Measurements from ENCODE around the gene RIPPLY1.

RIPPLY1 gene

DNA sequence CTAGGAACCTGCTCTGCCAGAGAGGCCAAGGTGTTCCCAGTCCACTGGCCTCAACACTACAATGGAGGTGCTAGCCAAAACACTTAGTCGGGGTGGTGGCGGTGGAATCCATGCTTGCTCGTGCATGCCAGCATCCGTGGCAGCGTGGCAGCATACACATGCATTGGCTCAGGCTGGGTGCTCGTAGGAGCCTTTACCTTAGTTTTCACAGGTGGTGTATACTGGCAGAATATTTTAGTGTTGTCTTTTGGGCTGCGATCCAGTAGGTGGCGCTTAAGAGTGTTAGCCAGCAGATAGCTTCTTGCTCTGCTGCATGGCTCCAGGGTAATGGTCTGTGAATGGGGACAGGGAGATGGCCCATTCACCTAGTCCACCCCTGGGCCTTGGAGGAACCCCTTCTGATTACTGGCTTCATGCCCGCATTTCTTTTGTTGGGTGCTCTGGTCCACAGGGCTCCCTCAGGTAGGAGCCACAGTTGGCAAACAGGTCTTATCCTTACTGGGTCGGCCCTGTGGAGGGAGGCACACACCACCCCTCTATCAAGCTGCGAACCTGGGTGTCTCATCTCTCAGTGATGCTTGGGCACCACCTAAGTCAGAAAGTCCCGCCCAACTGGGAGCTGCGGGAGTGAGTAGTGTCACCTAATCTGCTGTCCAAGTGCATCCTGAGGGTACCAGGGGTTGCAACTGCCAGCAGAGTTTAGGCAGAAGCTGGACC lies 40.0 kb downstream of the RIPPLY1 start:
- TF ChIP-seq EZH2 (IDR thresholded peaks at IDR 0.05) (no peak), POLR2AphosphoS5 (IDR thresholded peaks at IDR 0.05; ENCODE audit: borderline replicate concordance, low read depth, low read length) (no peak)
- Histone ChIP-seq H3K36me3 (ENCODE audit: insufficient read depth, low read length) (no peaks in the 10 kb centered on the region), H3K9ac (ENCODE audit: insufficient read length) (no peak overlapping the region), H3K27ac (no peak overlapping the region), H3K4me3 (no peak overlapping the region), H3K9me3 (ENCODE audit: low read depth, low read length) (no peaks in the 10 kb centered on the region)
- DNase-seq (ENCODE audit: low read depth, low spot score) = no peak
